ENCODE measurements around the gene ARHGAP10. TPM values are rescaled to one million over a fixed set of nuclear protein-coding genes. Genes with fewer than 3 reads are reported as not detected.

Gene ARHGAP10
- polyA plus RNA-seq (2012; ENCODE audit: insufficient read depth, insufficient read length): 5.6 TPM

- peak; percentile 27 for DNase-seq (ENCODE audit: low read depth, low spot score)
- H3K4me3 ChIP-seq (ENCODE audit: low read length): peak within 1 kb of the TSS; percentile 66
Measured at GRCh38 chr4:147731580-147732517, at the start of gene ARHGAP10. TSS of gene ARHGAP10 (plus strand) at chr4:147732088. CDS start at chr4:147732302, 214 bp downstream.

DNA sequence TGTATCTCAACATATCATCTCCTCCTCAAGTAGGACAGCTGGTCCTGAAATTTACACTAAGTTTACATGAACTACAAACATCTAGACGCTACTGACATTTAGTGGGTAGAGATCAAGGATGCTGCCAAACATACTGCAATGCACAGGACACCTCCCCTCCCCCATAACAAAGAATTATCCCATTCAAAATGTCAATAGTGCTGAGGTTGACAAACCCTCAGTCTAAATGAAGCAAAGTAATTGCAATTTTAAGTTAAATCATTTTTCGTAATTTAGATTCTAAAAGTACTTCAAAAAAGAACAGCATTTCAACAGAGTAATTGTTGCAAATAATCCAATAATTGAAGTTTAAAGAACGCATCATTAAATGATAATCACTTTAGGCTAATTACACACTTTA lies 49.1 kb upstream of the ARHGAP10 start:
- DNase-seq (ENCODE audit: low read depth, low spot score): no peak
- H3K4me3 ChIP-seq (ENCODE audit: low read length): peak overlapping the region; percentile 94

DNA sequence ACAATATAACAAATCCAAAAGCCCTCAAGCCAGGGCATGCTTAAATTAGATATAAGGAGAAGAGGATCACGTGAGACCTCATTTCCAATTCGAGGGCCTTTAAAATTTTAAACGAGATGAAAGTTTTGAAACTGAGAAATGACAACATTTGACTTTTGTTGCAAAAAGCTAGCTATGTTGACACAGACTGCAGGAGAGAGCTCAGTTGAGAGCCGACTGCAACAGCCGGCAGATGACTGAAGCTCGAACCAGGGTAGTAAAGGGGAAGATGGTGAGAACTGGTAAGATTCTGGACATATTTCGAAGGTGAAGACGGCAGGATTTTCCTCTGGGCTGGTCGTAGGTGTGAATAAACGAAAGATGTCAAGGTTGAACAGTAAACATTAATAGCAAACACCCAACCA lies 48.7 kb upstream of the ARHGAP10 start:
- no peak for DNase-seq (ENCODE audit: low read depth, low spot score)
- H3K4me3 ChIP-seq (ENCODE audit: low read length): peak overlapping the region; percentile 94

DNA sequence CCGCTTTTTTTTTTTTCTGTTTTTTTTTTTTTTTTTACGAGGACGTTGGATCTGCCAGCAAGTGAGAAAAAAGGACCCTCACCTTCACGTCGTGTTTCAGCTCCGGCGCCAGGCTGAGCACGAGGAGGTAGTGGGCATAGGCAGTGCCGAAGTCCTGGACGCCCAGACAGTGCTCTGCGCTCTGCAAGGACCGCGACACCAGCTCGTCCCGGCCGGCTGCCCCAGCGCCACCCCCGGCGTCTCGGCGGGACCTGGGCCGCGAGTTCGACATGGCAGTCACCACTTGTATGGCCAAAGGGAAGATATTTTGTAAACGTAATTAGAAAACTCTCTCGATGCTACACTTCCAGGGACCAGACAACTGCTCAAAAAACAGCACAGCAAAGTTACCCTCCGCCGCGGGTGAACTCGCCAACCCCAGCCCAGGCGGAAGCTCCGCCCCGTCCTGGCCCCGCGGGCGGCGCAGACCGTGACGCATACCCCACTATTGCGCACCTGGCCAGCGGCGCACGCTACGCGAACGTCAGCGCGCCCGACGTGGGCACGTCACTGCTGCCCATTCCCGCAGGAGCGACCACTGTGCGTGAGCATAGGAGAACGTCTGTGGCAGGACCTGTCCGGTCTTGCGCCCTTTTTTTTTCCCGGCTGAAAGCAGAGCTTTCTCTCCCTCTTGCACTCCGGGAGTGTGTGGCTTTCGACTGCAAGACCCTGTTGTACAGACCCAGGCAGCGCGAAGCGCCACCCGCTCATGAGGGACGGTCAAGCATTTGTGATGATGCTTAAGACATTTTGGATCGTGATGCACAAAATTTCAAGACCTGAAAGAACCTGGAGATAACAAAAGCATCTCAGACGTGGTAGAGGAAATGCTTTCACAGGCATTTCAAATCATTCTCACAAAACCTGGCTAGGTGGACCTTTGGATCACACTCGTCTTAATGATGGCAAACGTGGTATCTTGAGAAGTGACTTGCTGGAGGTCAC lies 47.9 kb upstream of the ARHGAP10 start, which contains the start of gene PRMT9:
TSS of gene PRMT9 (minus strand) at position 447 of the 984 bp plus-strand sequence. CDS start at position 271, 176 bp downstream.
- peak within 1 kb of the TSS; percentile 94 for H3K4me3 ChIP-seq (ENCODE audit: low read length)
- DNase-seq (ENCODE audit: low read depth, low spot score): peak; percentile 78

- DNase-seq (ENCODE audit: low read depth, low spot score): no peak
- H3K4me3 ChIP-seq (ENCODE audit: low read length): no peak overlapping the region
Measured at GRCh38 chr4:147689067-147689466, 42.8 kb upstream of the ARHGAP10 start.

DNA sequence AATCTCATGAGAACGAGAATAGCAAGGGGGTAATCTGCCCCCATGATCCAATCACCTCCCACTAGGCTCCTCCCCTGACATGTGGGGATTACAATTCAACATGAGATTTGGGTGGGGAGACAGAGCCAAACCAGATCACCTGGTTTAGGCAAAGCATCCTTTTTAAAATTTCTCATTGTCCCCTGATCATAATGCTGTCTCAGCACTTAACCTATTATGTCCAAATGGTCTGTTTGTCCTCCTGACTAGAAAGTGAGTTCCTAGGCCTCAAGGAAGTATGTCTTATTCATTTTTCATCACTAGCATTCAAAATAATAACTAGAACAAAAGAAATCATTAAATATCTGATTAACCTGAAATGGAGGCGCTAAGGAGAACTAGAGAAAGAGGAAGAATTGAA lies 40.1 kb upstream of the ARHGAP10 start:
- no peak overlapping the region for H3K4me3 ChIP-seq (ENCODE audit: low read length)
- no peak for DNase-seq (ENCODE audit: low read depth, low spot score)

GRCh38 chr4:147693218-147693617 lies 38.7 kb upstream of the ARHGAP10 start:
- no peak for DNase-seq (ENCODE audit: low read depth, low spot score)
- no peak overlapping the region for H3K4me3 ChIP-seq (ENCODE audit: low read length)

GRCh38 chr4:147696866-147697265 lies 35.0 kb upstream of the ARHGAP10 start:
- H3K4me3 ChIP-seq (ENCODE audit: low read length): no peak overlapping the region
- DNase-seq (ENCODE audit: low read depth, low spot score): no peak

- no peak overlapping the region for H3K4me3 ChIP-seq (ENCODE audit: low read length)
- DNase-seq (ENCODE audit: low read depth, low spot score): no peak
Measured at GRCh38 chr4:147704846-147705245, 27.0 kb upstream of the ARHGAP10 start.

DNA sequence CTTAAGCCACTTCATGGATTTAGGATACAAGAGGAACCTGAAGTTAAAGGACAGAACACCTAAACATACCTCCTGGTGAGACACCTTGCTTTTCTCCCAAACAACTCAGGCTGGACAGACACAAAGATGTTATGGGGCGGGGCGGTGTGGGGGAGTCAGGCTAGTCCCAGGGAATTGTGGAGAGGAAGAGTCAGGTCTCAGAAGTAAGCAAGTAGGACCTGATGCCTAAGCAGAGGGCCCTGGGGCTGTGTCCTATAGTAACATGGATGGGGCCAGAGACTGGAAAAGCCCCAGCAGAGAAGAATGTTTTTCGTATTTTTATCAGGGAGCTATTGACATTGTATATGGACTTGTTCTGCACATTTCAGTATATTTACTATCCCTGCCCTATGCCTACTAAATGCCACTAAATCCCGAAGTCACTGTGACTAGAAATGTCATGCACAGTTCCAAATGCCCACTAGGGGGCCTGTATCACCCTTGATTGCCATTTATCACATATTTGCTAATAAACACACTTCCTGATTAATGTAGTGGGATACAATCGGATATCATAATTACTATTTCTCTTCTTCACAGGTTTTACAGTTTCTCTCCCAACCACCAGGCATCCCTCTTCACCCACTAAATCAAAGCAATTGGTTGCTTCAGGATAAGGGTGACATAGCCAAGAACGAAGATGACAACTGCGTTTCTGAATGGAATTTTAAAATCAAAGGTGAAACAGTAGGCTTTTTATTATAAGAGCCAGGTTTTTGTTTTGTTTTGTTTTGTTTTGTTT lies 23.8 kb upstream of the ARHGAP10 start:
- DNase-seq (ENCODE audit: low read depth, low spot score): peak; percentile 41
- H3K4me3 ChIP-seq (ENCODE audit: low read length): no peak overlapping the region

- H3K4me3 ChIP-seq (ENCODE audit: low read length): no peak overlapping the region
- no peak for DNase-seq (ENCODE audit: low read depth, low spot score)
Measured at GRCh38 chr4:147709999-147710398, 21.9 kb upstream of the ARHGAP10 start.

DNA sequence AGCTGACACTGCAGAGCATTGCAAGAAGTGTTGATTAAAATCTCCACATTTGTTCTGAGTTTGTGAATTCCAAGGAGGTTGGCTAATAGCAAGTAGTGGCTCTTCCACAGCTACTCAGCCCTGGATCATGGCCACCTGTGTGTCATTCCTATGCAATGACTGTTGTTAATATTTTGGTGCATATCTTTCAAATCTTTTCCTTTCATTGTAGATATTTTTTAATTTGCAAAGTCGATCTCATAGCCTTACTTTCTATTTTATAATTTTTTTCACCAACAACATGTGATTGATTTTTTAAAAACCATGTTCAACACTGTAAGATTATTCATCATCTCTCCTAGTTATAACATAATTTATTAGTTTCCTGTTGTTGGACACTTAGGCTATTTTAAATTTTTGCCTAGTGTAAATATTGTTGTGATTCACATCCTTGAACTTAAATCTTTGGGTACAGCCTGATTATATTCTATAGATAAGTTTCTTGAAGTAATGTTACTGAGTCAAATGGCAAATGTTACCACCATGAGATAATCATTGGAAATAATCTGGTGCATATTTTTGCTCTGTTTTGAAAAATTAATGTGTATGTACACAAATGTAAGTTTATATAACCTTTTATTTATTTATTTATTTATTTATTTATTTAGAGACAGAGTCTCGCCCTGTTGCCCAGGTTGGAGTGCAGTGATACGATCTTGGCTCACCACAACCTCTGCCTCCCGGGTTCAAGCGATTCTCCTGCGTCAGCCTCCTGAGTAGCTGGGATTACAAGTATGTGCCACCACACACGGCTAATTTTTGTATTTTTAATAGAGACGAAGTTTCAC lies 17.1 kb upstream of the ARHGAP10 start:
- H3K4me3 ChIP-seq (ENCODE audit: low read length): no peak overlapping the region
- no peak for DNase-seq (ENCODE audit: low read depth, low spot score)

- no peak overlapping the region for H3K4me3 ChIP-seq (ENCODE audit: low read length)
- no peak for DNase-seq (ENCODE audit: low read depth, low spot score)
Measured at GRCh38 chr4:147717878-147718277, 14.0 kb upstream of the ARHGAP10 start.

- no peak for DNase-seq (ENCODE audit: low read depth, low spot score)
- no peak overlapping the region for H3K4me3 ChIP-seq (ENCODE audit: low read length)
Measured at GRCh38 chr4:147723326-147723725, 8.6 kb upstream of the ARHGAP10 start.

GRCh38 chr4:147724468-147725201 lies 7.3 kb upstream of the ARHGAP10 start:
- H3K4me3 ChIP-seq (ENCODE audit: low read length): no peak overlapping the region
- no peak for DNase-seq (ENCODE audit: low read depth, low spot score)

DNA sequence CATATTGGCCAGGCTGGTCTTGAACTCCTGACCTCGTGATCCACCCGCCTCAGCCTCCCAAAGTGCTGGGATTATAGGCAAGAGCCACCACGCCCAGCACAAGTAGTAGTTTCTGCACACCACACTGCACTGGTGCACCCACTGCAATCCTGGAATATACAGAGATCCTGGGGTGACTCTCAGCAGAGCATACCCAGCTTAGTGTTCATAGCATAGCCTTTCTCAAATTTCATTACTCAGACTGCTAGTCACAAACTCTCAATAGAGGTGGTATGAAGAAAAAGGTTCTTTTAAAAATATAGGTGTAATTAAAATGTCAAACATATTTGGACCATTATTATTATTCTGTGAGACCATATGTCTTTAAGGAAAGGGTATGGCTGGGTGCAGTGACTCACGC lies 6.2 kb upstream of the ARHGAP10 start:
- no peak for DNase-seq (ENCODE audit: low read depth, low spot score)
- H3K4me3 ChIP-seq (ENCODE audit: low read length): no peak overlapping the region

GRCh38 chr4:147727476-147728028 lies 4.3 kb upstream of the ARHGAP10 start:
- DNase-seq (ENCODE audit: low read depth, low spot score): no peak
- no peak overlapping the region for H3K4me3 ChIP-seq (ENCODE audit: low read length)
